ENCODE measurements around the gene CHST10.

GRCh38 chr2:100412881-100413321 lies 4.6 kb downstream of the CHST10 start:
- no peak for TF ChIP-seq CTCF (IDR thresholded peaks at IDR 0.05)
- TF ChIP-seq POLR2A (IDR thresholded peaks at IDR 0.05) = no peak
